ENCODE measurements around the gene PLK1. TPM values are rescaled to one million over a fixed set of nuclear protein-coding genes. Genes with fewer than 3 reads are reported as not detected.

PLK1 gene
- total and polyA plus RNA-seq, 2 of the 13 experiments (the other 11 are each of a cell fraction or from before 2014, with no cell fraction given) = 71.5 to 76.3 TPM

GRCh38 chr16:23640931-23641765, 37.5 kb upstream of the PLK1 start, which contains the start of the genes DCTN5 and PALB2 (continued):
- TF ChIP-seq ZSCAN21 (CRISPR knock-in tag; IDR thresholded peaks at IDR 0.05; ENCODE audit: borderline replicate concordance) (peak; percentile 92), RBFOX2 (IDR thresholded peaks at IDR 0.05; ENCODE audit: low read depth, low read length) (peak; percentile 99), SAFB2 (CRISPR knock-in tag; IDR thresholded peaks at IDR 0.05; ENCODE audit: borderline replicate concordance, low read depth) (peak; percentile 22; the same call in 1 of the 2 replicates), TEAD2 (CRISPR knock-in tag; IDR thresholded peaks at IDR 0.05) (peak; percentile 40; the same call in 1 of the 2 replicates), PAF1 (CRISPR knock-in tag; IDR thresholded peaks at IDR 0.05) (no peak), SNAI1 (CRISPR knock-in tag; IDR thresholded peaks at IDR 0.05; ENCODE audit: borderline replicate concordance) (peak; percentile 99), DDIT3 (CRISPR knock-in tag; IDR thresholded peaks at IDR 0.05) (0 out of 2 replicates have a peak, but pooled peaks have one; percentile 71), ZNF512B (CRISPR knock-in tag; IDR thresholded peaks at IDR 0.05; ENCODE audit: borderline replicate concordance) (no peak), EP300 (IDR thresholded peaks at IDR 0.05; ENCODE audit: low read depth in 2 of 2, low read length in 2 of 2) (peak in 1 of 2 experiments; percentile 63; a peak in 3 of 4 replicates), EP300 (CRISPR knock-in tag; IDR thresholded peaks at IDR 0.05; ENCODE audit: borderline replicate concordance) (peak; percentile 31), ZNF296 (CRISPR knock-in tag; conservative IDR thresholded peaks at IDR 0.05) (peak; percentile 68; the same call in 1 of the 2 replicates), RFX1 (IDR thresholded peaks at IDR 0.05) (no peak; the same call in 1 of the 2 replicates), ZBTB14 (CRISPR knock-in tag; IDR thresholded peaks at IDR 0.05) (peak; percentile 79), MAF1 (CRISPR knock-in tag; IDR thresholded peaks at IDR 0.05; ENCODE audit: borderline replicate concordance) (peak; percentile 89), SNAPC2 (CRISPR knock-in tag; IDR thresholded peaks at IDR 0.05) (no peak; the same call in 1 of the 2 replicates), SALL1 (CRISPR knock-in tag; IDR thresholded peaks at IDR 0.05) (peak; percentile 89; the same call in 1 of the 2 replicates), MTA1 (CRISPR knock-in tag; IDR thresholded peaks at IDR 0.05; ENCODE audit: borderline replicate concordance) (peak; percentile 77), HMG20B (CRISPR knock-in tag; conservative IDR thresholded peaks at IDR 0.05) (peak; percentile 88), ZMAT3 (CRISPR knock-in tag; conservative IDR thresholded peaks at IDR 0.05) (peak; percentile 76)
- TF ChIP-seq, protein P1, sequence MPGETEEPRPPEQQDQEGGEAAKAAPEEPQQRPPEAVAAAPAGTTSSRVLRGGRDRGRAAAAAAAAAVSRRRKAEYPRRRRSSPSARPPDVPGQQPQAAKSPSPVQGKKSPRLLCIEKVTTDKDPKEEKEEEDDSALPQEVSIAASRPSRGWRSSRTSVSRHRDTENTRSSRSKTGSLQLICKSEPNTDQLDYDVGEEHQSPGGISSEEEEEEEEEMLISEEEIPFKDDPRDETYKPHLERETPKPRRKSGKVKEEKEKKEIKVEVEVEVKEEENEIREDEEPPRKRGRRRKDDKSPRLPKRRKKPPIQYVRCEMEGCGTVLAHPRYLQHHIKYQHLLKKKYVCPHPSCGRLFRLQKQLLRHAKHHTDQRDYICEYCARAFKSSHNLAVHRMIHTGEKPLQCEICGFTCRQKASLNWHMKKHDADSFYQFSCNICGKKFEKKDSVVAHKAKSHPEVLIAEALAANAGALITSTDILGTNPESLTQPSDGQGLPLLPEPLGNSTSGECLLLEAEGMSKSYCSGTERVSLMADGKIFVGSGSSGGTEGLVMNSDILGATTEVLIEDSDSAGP (CRISPR knock-in tag; IDR thresholded peaks at IDR 0.05; ENCODE audit: borderline replicate concordance) = peak; percentile 97
- TF ChIP-seq, protein P2, sequence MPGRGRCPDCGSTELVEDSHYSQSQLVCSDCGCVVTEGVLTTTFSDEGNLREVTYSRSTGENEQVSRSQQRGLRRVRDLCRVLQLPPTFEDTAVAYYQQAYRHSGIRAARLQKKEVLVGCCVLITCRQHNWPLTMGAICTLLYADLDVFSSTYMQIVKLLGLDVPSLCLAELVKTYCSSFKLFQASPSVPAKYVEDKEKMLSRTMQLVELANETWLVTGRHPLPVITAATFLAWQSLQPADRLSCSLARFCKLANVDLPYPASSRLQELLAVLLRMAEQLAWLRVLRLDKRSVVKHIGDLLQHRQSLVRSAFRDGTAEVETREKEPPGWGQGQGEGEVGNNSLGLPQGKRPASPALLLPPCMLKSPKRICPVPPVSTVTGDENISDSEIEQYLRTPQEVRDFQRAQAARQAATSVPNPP (CRISPR knock-in tag; IDR thresholded peaks at IDR 0.05) = peak; percentile 98

Data from HepG2 (cell line).